Upper lobe of left lung (tissue), 6 donors: ENCODE results near the gene CDK5RAP1. TPM values are rescaled to one million over a fixed set of nuclear protein-coding genes. Genes with fewer than 3 reads are reported as not detected.

ENCODE experiments used
- ATAC-seq, 2 donors: fragments of 200-7000 bp; cut with Tn5 transposase; one replicate each; pipeline ENCODE4 v1.9.1; 2022; ENCODE audit warnings: mild to moderate bottlenecking in 2 of 2, moderate library complexity in 2 of 2; ENCODE audit not compliant: low FRiP score in 2 of 2
- DNase-seq, 2 donors: peaks; one replicate each; pipeline ENCODE4 v3.0.0-alpha.2; 2019 to 2020
- H3K27ac ChIP-seq, 4 donors: fragments of 200-600 bp; sonication (generic); one replicate each; pipeline ENCODE4 v1.5.1; 2016 to 2019
- H3K27me3 ChIP-seq, 4 donors: fragments of 200-600 bp; sonication (generic); one replicate each; pipeline ENCODE4 v1.5.1; 2017 to 2019
- H3K36me3 ChIP-seq, 4 donors: fragments of 200-600 bp; sonication (generic); one replicate each; pipeline ENCODE4 v1.5.1; 2016 to 2019
- H3K4me1 ChIP-seq, 4 donors: fragments of 200-600 bp; sonication (generic); one replicate each; pipeline ENCODE4 v1.5.1; 2018 to 2019
- H3K4me3 ChIP-seq, 4 donors: fragments of 200-600 bp; sonication (generic); one replicate each; pipeline ENCODE4 v1.5.1; 2017 to 2019; ENCODE audit warnings: mild to moderate bottlenecking in 2 of 4, moderate library complexity in 1 of 4
- H3K9me3 ChIP-seq, 4 donors: fragments of 200-600 bp; sonication (generic); one replicate each; pipeline ENCODE4 v1.5.1; 2018 to 2019
- EP300 ChIP-seq, 4 donors: sonication (generic); formaldehyde crosslinking; IDR thresholded peaks; one replicate each; pipeline ENCODE4 v1.5.1; 2017; ENCODE audit warnings: antibody characterized with exemption in 4 of 4, control low read depth in 2 of 4
- POLR2A ChIP-seq, 4 donors: fragments of 450-650 bp; IDR thresholded peaks; one replicate each; pipeline ENCODE4 v1.5.1; 2016 to 2017; ENCODE audit warnings: antibody characterized with exemption in 4 of 4, mild to moderate bottlenecking in 2 of 4
- POLR2AphosphoS5 ChIP-seq, 2 donors: sonication (generic); formaldehyde crosslinking; IDR thresholded peaks; one replicate each; pipeline ENCODE4 v1.5.1; 2017; ENCODE audit warnings: antibody characterized with exemption in 2 of 2
- WGBS, 2 donors: methylation state at CpG; one replicate each; pipeline ENCODE4 v1.1.5; 2017 to 2018; 5-methylcytosine and 5-hydroxymethylcytosine counted together
- total RNA-seq, 6 donors: library from RNA; depleted of rRNA in 4 of 6; stranded (reverse); fragments of >200 nt in 4 of 6; gene quantifications; one replicate each; pipeline versions ENCODE4 v1.1.0 to v1.2.1, GENCODE V29; 2016 to 2021
- TF ChIP-seq, protein P1 (sequence below), 6 experiments: fragments of 450-650 bp in 4 of 6; fragments of 200-600 bp in 2 of 6; sonication (generic) in 2 of 6; IDR thresholded peaks; one replicate each; pipeline ENCODE4 v1.5.1; 2016 to 2019; ENCODE audit warnings: antibody characterized with exemption in 6 of 6
- donor health status: DM: no; HTN: no; CAD: no; lungs with moderate emphysema.
- donor health status: DM: no; HTN: yes; CAD: no; lungs with severe emphysema.

CDK5RAP1 gene
- total RNA-seq, 6 donors from 2014 or later, result 19.1 to 33.7 (median 25.0) TPM

DNA sequence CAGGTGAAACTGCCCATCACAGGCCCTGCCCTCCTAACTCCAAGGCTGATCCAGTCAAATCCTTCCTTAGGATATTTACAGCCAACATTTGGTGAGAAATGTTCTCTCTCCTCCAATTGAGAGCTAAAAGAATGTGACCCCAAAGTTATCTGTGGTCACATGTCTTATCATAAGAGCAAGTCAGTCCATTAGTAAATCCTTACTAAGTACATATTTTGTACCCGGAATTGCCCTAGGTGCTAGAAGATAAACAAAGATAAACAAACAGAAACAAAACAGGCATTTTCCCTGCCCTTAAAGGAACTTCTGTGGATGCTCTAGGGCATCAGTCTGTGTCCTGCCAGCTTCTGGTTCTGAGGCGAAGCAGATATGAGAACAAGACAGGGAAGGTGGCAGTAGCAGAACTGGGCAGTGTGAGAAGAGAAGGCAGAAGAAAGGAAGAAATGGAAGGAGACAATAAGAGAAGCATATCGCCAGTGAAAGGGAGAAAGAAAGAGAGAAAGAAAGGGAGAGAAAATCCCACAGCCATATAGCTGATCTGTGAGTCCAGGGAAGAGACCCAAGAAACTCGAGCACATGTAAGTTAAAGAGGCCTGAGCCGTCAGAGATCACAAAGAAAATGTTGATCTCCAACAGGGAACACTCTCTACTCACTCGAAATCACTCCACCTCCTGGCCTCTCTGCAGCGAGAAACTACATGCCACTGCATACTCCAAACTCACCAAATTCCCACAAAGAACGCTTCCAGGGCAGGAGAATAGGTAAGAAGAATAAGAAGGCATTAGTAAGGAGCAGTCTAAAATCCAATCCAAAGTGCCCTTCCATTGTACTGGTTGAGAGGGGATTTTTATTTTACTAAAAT is 41.7 kb downstream of the CDK5RAP1 start:
- TF ChIP-seq, protein P1, sequence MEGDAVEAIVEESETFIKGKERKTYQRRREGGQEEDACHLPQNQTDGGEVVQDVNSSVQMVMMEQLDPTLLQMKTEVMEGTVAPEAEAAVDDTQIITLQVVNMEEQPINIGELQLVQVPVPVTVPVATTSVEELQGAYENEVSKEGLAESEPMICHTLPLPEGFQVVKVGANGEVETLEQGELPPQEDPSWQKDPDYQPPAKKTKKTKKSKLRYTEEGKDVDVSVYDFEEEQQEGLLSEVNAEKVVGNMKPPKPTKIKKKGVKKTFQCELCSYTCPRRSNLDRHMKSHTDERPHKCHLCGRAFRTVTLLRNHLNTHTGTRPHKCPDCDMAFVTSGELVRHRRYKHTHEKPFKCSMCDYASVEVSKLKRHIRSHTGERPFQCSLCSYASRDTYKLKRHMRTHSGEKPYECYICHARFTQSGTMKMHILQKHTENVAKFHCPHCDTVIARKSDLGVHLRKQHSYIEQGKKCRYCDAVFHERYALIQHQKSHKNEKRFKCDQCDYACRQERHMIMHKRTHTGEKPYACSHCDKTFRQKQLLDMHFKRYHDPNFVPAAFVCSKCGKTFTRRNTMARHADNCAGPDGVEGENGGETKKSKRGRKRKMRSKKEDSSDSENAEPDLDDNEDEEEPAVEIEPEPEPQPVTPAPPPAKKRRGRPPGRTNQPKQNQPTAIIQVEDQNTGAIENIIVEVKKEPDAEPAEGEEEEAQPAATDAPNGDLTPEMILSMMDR (IDR thresholded peaks at IDR 0.05), result no peak
- no peak for TF ChIP-seq POLR2AphosphoS5 (IDR thresholded peaks at IDR 0.05)
- TF ChIP-seq POLR2A (IDR thresholded peaks at IDR 0.05), result no peak
- no peak for TF ChIP-seq EP300 (IDR thresholded peaks at IDR 0.05)
- Histone ChIP-seq H3K4me1 (no peaks in the 10 kb centered on the region), H3K27me3 (no peaks in the 10 kb centered on the region), H3K36me3 (peaks cover 9 to 84% (median 36%) of the 10 kb centered on the region in 4 donors), H3K9me3 (no peaks in the 10 kb centered on the region), H3K27ac (peak overlapping the region in 1 of 4 donors; percentile 12), H3K4me3 (no peak overlapping the region)
- ATAC-seq (no peak), DNase-seq (no peak)
- WGBS, 2 donors, result 73 to 76% methylated on average over 8 of the region's 8 CpGs

DNA sequence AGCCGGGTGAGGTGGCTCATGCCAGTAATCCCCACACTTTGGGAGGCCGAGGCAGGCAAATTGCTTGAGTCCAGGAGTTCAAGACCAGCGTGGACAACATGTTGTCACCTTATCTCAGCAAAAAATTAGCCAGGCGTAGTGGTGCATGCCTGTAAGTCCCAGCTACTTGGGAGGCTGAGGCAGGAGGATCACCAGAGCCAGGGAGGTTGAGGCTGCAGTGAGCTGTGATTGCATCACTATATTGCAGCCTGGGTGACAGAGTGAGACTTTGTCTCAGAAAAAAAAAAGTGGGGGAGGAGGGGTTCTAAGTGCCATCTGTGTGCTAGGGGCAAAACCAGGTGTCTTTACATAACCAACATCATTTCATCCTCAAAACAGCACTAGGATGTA is 48.3 kb downstream of the CDK5RAP1 start:
- Histone ChIP-seq H3K27ac (no peak overlapping the region), H3K27me3 (no peaks in the 10 kb centered on the region), H3K4me3 (no peak overlapping the region), H3K4me1 (no peaks in the 10 kb centered on the region), H3K36me3 (peaks cover 0 to 44% (median 14%) of the 10 kb centered on the region in 4 donors), H3K9me3 (no peaks in the 10 kb centered on the region)
- TF ChIP-seq POLR2AphosphoS5 (IDR thresholded peaks at IDR 0.05) (no peak), EP300 (IDR thresholded peaks at IDR 0.05) (no peak), POLR2A (IDR thresholded peaks at IDR 0.05) (no peak)
- TF ChIP-seq, protein P1 (IDR thresholded peaks at IDR 0.05), result no peak
- 87 to 96% methylated on average over 4 of the region's 4 CpGs for WGBS, 2 donors
- ATAC-seq (no peak), DNase-seq (no peak)

DNA sequence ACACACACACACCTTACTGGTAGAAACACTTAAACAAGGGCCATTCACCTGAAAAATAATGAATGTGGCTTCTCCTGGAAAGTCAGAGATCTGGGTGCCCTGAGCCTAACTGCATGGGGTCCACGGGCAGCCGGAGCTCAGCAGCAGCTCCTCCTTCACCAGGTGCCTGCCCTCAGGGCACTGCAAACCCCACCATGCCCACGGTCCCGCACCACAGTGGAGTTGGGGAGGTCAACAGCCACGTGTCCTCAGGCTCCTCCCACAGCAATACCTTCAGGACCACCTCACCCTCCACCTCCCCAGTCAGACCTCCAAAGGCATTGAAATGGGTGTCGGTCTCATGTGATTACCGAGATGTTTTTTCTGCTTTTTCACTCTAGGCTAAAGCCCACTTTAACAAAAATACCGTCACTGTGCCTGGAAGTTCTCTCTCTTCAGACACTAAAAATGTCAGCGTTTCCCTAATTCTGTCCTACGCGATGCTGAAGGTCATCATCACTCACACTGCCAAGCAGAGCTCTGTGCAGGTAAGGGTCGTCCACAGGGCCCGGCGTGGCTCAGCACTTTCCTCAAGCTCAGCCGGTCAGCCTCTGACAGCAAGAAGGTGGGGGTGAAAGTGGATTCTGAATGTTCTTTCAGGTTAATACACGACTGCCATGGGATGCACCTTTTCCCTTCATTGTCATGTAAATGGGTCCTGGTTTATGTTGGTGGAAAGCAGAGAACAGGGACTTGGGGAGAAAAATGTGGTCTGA is 48.9 kb downstream of the CDK5RAP1 start:
- DNase-seq (peak in 1 of 2 donors; percentile 50), ATAC-seq (no peak)
- no peak for TF ChIP-seq EP300 (IDR thresholded peaks at IDR 0.05)
- TF ChIP-seq POLR2AphosphoS5 (IDR thresholded peaks at IDR 0.05), result no peak
- TF ChIP-seq POLR2A (IDR thresholded peaks at IDR 0.05), result no peak
- TF ChIP-seq, protein P1 (IDR thresholded peaks at IDR 0.05), result no peak
- 87 to 92% methylated on average over 16 of the region's 16 CpGs for WGBS, 2 donors
- no peaks in the 10 kb centered on the region for H3K4me1 ChIP-seq
- H3K9me3 ChIP-seq, result no peaks in the 10 kb centered on the region
- no peak overlapping the region for H3K27ac ChIP-seq
- no peaks in the 10 kb centered on the region for H3K27me3 ChIP-seq
- H3K36me3 ChIP-seq, result peaks cover 0 to 41% (median 12%) of the 10 kb centered on the region in 4 donors
- no peak overlapping the region for H3K4me3 ChIP-seq

DNA sequence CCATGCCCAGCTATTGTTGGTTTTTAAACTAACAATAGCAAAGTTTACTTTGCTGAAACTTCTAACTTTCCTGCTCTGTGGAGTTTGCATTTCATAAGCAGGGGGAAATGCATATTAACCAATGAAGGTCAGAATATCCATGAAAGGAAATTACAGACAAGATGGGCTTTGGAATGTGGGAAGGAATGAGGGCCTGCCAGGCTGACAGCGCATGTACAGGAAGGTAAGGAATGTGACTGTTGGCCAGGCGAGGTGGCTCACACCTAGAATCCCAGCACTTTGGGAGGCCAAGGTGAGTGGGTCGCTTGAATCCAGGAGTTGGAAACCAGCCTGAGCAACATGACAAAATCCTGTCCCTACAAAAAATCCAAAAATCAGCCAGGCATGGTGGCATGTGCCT is 49.6 kb downstream of the CDK5RAP1 start:
- no peaks in the 10 kb centered on the region for H3K27me3 ChIP-seq
- TF ChIP-seq POLR2AphosphoS5 (IDR thresholded peaks at IDR 0.05) (no peak), POLR2A (IDR thresholded peaks at IDR 0.05) (no peak), EP300 (IDR thresholded peaks at IDR 0.05) (no peak)
- TF ChIP-seq, protein P1 (IDR thresholded peaks at IDR 0.05), result no peak
- H3K4me3 ChIP-seq, result no peak overlapping the region
- 62 to 83% methylated on average over 3 of the region's 3 CpGs for WGBS, 2 donors
- no peak overlapping the region for H3K27ac ChIP-seq
- peaks cover 0 to 33% (median 10%) of the 10 kb centered on the region in 4 donors for H3K36me3 ChIP-seq
- DNase-seq (no peak), ATAC-seq (no peak)
- H3K9me3 ChIP-seq, result no peaks in the 10 kb centered on the region
- no peaks in the 10 kb centered on the region for H3K4me1 ChIP-seq
